A172 (cell line): ENCODE measurements around the gene TSNAXIP1. TPM values are rescaled to one million over a fixed set of nuclear protein-coding genes. Genes with fewer than 3 reads are reported as not detected.
"Not testable (repeated sequence)": the region's sequence is repeated elsewhere in the genome, so short reads cannot be mapped to it uniquely, and the experiment has no call there.

Experiments used
- DNase-seq: peaks from one replicate; pipeline ENCODE4 v3.0.0-alpha.2; 2015; ENCODE audit warnings: low spot score
- total RNA-seq: library from RNA; depleted of rRNA; stranded (reverse); fragments of >200 nt; shearing (Covaris generic); gene quantifications from 2 replicates; pipeline ENCODE4 v1.2.3, GENCODE V29; 2014; rRNA removed

TSNAXIP1 gene
- total RNA-seq, 1 experiment from 2014 or later = 0.05 TPM

GRCh38 chr16:67858500-67858899 is 51.8 kb downstream of the TSNAXIP1 start:
- no peak for DNase-seq

DNA sequence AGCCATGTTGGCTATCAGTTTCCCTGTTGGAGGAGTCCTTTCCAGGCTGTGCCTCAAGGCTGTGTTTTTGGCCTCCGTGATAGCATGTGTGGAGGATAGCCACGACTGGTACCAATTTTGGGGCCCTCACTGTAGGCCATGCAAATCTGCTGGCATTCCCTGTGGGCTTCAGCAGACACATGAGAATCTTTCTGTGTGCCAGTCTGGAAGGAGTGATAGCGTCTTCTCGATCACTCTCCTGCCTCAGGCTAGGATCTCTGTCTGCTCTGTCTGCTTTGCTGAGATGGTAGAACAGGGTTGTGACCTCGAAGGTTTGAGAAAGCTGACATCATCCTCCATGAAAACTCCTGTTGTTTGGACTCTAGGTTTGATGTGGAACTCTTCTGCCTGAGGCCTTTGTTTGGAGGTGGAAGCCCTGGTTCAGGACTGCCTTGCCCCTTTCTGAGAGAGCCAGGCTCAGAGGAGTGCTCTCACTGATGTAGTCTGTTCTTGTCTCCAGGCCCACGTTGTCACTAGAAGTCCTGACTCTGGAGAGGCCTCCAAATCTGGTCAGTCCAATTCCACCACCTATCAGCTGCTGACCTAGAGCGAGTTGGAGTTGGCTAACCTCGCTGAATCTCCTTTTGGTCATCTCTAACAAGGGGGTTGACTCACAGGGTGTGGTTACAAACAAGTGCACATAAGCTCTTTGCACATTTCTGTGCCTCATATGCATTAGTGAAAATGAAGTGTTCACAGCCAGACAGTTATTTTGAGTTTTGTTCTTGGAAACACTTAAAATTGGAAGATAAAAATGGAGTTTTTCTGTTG is 54.1 kb downstream of the TSNAXIP1 start:
- DNase-seq = peak; percentile 42

GRCh38 chr16:67861877-67862276 is 55.2 kb downstream of the TSNAXIP1 start:
- no peak for DNase-seq

GRCh38 chr16:67862623-67863583 is 56.2 kb downstream of the TSNAXIP1 start:
- peak; percentile 87 for DNase-seq

- DNase-seq = not testable (repeated sequence)
Observed at GRCh38 chr16:67864044-67864443, 57.4 kb downstream of the TSNAXIP1 start.

DNA sequence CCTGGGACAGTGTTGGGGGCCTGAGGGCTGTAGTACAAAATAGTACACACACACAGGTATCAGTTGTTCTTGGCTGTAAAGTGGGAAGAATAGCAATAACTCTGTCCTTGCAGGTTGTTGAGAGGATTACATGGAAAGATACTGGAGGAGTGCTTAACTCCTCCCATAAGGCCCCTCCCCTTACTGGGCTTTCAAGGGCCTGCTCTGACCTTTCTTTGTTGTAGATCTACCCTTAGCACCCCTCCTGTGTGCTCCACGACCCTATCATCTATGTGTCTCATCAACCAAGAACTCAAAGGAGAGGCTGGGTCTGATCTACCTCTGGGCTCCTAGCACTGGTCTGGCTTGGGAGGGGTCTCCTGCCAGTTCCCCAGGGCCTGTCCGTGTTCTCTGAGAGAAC is 57.9 kb downstream of the TSNAXIP1 start:
- DNase-seq = no peak

GRCh38 chr16:67865318-67865717 is 58.6 kb downstream of the TSNAXIP1 start:
- DNase-seq = no peak

- DNase-seq = no peak
Observed at GRCh38 chr16:67868290-67868689, 61.6 kb downstream of the TSNAXIP1 start.

DNA sequence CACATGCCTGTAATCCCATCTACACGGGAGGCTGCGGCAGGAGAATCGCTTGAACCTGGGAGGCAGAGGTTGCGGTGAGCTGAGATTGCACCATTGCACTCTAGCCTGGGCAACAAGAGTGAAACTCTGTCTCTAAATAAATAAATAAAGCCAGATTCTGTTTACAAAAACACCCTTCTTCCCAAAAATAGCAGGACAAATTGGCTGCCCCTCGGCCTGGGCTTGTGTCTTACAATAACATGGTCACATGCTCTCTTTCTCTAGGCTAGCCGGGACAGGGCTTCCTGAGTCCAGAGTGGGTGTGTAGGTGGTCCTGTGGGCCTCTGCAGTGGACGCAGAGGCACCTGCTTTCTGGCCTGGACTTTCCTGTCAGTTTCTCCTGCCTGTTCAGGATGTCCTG is 63.0 kb downstream of the TSNAXIP1 start:
- DNase-seq = no peak

DNA sequence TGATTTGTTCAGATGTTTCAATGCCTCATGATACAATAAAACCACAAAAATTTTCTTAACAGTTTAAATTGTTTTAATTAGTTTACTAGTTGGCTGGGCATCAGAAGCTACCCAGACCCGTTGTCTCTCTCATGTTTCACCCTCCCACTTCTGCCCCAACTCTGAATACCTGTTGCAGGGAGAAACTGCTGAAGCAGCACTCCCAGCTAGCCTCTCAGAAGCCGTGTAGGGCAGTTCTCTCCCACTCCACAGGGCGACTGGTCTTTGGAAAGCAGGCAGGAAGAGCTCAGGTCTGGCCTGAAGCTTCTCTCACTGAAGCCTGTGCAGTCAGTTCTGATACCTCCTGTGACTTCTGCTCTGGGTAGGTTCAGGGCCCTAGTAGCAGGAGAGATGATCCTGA is 64.6 kb downstream of the TSNAXIP1 start:
- no peak for DNase-seq

DNA sequence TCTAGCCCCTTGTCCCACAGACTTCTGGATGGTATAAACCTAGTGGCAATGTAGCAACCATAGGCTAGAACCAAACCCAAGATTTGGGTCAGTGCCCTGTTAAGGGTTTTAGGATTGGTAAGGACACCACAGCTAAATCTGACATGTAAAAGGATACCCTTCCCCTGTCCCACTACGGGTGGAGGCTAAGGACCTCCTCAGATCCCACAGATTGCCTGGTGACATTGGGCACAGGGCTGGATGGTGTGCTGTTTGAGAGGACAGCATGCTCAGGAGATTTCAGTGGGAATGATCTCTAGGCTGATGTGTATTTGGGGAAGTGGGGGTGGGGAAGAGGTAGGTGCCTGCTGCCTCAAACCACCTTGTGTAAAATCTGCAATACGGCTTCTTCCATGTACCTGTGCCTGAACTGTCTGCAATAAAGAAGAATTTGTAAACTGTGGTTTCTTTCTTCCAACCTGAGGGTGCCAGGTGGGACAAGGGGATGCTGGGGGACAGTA is 65.5 kb downstream of the TSNAXIP1 start:
- no peak for DNase-seq

GRCh38 chr16:67872631-67873434 is 66.1 kb downstream of the TSNAXIP1 start, which contains the start of gene EDC4:
EDC4 (plus strand) TSS chr16:67873052; CDS start chr16:67873262, 210 bp downstream.
- DNase-seq = peak; percentile 49

DNA sequence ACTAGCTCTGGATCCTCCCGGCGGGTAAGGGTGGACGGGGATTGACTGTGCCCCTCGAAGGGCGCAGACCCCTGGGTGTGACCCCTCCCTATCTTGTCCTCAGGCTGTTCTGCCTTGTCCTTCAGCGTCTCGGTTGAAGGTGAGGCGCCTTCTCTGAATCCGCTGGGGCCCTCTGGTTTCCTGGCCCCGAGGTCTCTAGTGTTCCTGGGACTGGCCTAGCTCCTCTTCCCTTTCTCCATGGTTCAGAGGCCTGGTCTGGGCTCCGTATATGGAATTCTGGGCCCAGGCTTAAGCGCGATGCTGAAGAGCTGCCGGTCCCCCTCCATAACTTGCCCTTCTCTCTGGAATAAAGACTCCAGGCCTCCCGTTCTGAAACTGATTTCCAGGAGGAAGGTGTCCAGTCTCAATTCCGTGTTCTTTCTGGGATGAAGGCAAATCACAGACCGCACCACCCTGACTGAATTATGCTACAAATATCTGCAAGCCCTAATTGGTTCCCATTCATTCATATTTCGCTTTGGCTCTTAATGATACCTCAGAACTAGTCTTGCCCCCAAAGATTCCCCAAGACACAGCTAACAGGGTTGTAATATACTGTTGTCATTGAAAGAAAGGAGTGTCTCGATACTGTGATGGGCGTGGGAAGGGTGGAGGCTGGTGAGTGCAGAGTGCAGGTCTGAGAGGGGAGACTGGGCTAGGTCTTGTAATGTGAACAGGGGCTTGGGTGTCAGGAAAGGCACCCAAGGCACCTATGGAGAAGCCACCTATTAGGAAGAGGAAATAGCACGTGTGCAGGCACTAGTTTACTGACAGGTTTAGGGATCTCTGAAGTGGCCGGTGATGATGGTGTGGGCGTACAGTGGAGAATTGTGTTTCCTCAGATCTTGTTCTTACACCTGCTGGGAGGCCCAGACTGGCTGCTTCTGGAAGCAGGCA is 67.0 kb downstream of the TSNAXIP1 start:
- no peak for DNase-seq

- DNase-seq = no peak
Observed at GRCh38 chr16:67874372-67874771, 67.7 kb downstream of the TSNAXIP1 start.

DNA sequence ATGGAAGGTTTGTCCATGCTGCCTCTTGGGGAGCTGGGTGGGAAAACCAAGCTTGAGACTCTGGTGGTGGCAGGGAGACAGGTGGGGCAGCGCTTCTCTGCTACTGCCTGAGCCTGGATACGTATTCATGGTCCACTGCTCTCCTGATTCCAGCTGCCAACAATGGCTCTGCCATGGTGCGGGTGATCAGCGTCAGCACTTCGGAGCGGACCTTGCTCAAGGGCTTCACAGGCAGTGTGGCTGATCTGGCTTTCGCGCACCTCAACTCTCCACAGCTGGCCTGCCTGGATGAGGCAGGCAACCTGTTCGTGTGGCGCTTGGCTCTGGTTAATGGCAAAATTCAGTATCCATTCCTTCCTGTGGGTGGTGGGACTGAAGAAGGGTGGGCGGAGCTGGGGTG is 70.4 kb downstream of the TSNAXIP1 start:
- DNase-seq = no peak

Other genes with a start within 250 kb of the TSNAXIP1 start
- 29.7 and 30.3 TPM in 2 replicates for gene CTCF, start 244.4 kb upstream of the TSNAXIP1 start, total RNA-seq
- gene CARMIL2, start 161.7 kb upstream of the TSNAXIP1 start, total RNA-seq = 5.1 and 11.7 TPM in 2 replicates
- 43.0 and 73.8 TPM in 2 replicates for gene ACD, start 146.6 kb upstream of the TSNAXIP1 start, total RNA-seq
- gene PARD6A, start 145.9 kb upstream of the TSNAXIP1 start, total RNA-seq = 5.7 and 12.9 TPM in 2 replicates
- gene ENKD1, start 140.1 kb upstream of the TSNAXIP1 start, total RNA-seq = 1.7 TPM in 1 of 2 replicates, not detected in the other
- not detected in 2 replicates for gene C16orf86, start 140.1 kb upstream of the TSNAXIP1 start, total RNA-seq
- 21.9 and 25.9 TPM in 2 replicates for gene GFOD2, start 87.6 kb upstream of the TSNAXIP1 start, total RNA-seq
- 3.7 and 8.8 TPM in 2 replicates for gene RANBP10, start 329 bp upstream of the TSNAXIP1 start, total RNA-seq
- gene THAP11, start 35.4 kb downstream of the TSNAXIP1 start, total RNA-seq = 21.4 and 21.6 TPM in 2 replicates
- 68.5 and 72.4 TPM in 2 replicates for gene NUTF2, start 40.0 kb downstream of the TSNAXIP1 start, total RNA-seq
- gene CENPT, start 40.8 kb downstream of the TSNAXIP1 start, total RNA-seq = 25.5 and 27.9 TPM in 2 replicates
- 31.8 and 50.7 TPM in 2 replicates for gene EDC4, start 66.2 kb downstream of the TSNAXIP1 start, total RNA-seq
- not detected in 2 replicates for gene NRN1L, start 78.0 kb downstream of the TSNAXIP1 start, total RNA-seq
- 3.3 and 3.5 TPM in 2 replicates for gene PSKH1, start 86.4 kb downstream of the TSNAXIP1 start, total RNA-seq
- 0.33 and 0.96 TPM in 2 replicates for gene CTRL, start 125.0 kb downstream of the TSNAXIP1 start, total RNA-seq
- gene PSMB10, start 130.0 kb downstream of the TSNAXIP1 start, total RNA-seq = 27.9 and 28.8 TPM in 2 replicates
- 4.9 and 16.7 TPM in 2 replicates for gene LCAT, start 137.2 kb downstream of the TSNAXIP1 start, total RNA-seq
- 25.1 and 26.6 TPM in 2 replicates for gene SLC12A4, start 161.7 kb downstream of the TSNAXIP1 start, total RNA-seq
- gene DPEP3, start 173.6 kb downstream of the TSNAXIP1 start, total RNA-seq = not detected in 2 replicates
- not detected in 2 replicates for gene DPEP2, start 192.6 kb downstream of the TSNAXIP1 start, total RNA-seq
- gene DPEP2NB, start 209.0 kb downstream of the TSNAXIP1 start, total RNA-seq = not detected in 2 replicates
- gene DDX28, start 216.3 kb downstream of the TSNAXIP1 start, total RNA-seq = 9.1 and 10.2 TPM in 2 replicates
- 12.8 and 12.9 TPM in 2 replicates for gene DUS2, start 216.4 kb downstream of the TSNAXIP1 start, total RNA-seq